GM19025 (cell line): ENCODE data around the gene LRRN3.

Experiments
- ATAC-seq: cut with Tn5 transposase; IDR thresholded peaks from one replicate; pipeline ENCODE4 v1.9.1; 2021; ENCODE audit warnings: mild to moderate bottlenecking, low read depth, moderate library complexity; ENCODE audit not compliant: unreplicated experiment

LRRN3 gene

DNA sequence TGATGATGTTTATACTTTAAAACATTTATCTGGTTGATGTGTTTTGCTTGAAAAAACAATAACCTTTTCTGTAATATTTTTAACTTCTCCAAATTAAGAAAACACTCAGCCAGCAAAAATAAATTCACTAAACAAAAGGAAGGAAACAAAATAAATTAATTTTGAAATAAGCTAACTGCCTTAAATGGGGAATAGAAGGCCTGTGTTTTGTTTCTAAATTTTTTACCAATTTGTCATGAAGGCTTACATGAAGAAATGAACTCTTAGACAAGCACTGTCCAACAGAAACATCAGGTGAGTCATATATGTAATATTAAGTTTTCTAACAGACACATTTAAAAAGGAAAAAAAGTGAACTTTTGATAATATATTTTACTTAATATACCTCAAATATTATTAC, 68.5 kb downstream of the LRRN3 start:
- ATAC-seq: no peak

GRCh38 chr7:111160297-111160696, 69.4 kb downstream of the LRRN3 start:
- no peak for ATAC-seq

- no peak for ATAC-seq
Observed at GRCh38 chr7:111162692-111163091, 71.8 kb downstream of the LRRN3 start.

GRCh38 chr7:111164442-111164841, 73.5 kb downstream of the LRRN3 start:
- ATAC-seq: no peak

DNA sequence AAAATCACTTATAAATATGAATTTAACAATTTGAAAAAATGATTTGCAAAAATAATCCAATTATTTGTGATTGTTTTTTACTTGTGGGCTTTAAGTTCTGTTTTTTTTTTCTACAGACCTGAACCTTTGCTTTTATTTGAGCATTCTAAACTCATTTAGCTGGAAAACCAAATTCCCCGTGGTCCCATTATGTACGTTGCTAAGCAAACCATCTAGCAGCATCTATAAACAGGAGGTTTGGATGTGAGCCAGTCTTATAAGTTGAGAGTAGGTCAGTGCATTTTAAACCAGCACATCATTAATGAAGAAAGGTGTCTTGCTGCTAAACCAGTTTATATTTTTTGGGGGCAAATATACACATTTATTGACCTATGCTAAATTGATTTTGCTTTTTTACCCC, 77.3 kb downstream of the LRRN3 start:
- ATAC-seq: no peak

DNA sequence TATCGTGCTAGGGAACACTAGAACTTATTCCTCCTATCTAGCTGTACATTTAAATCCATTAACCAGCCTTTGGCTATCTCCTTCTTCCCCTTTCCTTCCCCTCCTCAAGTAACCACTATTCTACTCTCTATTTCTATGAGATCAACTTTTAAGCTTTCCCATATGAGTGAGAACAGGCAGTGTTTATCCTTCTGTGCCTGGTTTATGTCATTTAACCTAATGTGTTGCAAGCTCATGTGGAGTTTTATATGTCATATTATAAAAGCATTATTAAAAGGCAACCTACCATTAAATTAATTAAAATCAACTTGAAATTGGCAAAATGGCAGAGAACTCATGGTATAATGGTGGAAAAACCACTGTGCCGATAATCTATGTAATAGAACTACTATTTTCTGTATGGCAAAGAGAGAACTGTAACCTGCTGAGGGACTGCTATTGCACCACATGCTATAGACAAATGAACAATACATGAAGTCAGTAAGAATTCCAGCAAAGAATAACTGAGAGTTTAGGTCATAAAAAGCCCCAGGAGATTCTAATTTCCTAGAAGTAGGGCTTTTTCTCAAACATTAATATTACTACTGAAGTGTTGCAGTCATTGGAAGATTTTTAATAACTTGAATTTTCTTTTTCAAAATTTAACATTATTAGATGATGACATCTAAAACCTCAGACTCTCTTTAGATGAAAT, 81.8 kb downstream of the LRRN3 start:
- no peak for ATAC-seq

DNA sequence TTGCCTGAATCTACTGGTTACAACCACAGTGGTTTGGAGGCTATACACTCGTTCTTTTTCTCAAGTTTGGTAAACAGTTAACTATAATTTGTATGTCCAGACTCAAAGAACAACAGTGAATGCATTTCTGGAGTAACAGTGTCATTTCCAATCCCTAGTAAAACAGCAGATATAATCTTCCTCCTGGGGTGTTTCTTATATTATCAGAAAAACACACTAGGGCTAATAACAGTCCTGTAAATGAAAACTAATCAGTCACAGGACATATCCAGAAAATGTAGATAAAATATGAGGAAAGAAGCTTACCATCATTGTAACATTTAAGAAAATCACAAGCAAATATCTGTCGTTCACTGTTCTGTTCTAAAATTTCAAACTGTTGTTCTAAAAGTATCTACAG, 82.6 kb downstream of the LRRN3 start:
- no peak for ATAC-seq

DNA sequence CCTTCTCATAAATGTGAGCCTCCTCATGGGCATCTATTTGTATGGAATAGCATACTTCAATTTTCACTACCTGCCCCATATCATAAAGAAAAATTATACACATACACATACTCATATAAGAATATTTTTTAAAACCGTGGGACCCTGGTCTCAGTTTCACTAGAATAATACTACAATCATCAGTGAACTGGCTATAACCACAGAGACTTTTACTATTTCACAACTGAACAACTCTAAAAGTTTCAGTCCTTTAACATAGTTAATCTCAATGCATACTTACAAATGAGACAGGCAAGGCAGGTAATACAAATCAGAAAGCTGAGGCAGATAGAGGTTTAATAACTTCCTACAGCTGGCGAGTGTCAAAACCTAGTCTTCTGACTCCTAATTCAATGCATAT, 83.1 kb downstream of the LRRN3 start:
- ATAC-seq: no peak

GRCh38 chr7:111174510-111174909, 83.6 kb downstream of the LRRN3 start:
- ATAC-seq: no peak
